AG09319 (cell line): ENCODE data around the gene RBM45.

ENCODE experiments used
- DNase-seq: peaks from one replicate; pipeline ENCODE4 v3.0.0-alpha.2; 2010; ENCODE audit warnings: low read depth; ENCODE audit errors: extremely low read depth
- CTCF ChIP-seq: IDR thresholded peaks from 2 replicates; pipeline ENCODE4 v1.5.1; 2011; ENCODE audit warnings: low read depth, mild to moderate bottlenecking, inconsistent platforms, low read length, moderate library complexity

RBM45 gene

GRCh38 chr2:178125125-178125524, 12.9 kb downstream of the RBM45 start:
- no peak for TF ChIP-seq CTCF

DNA sequence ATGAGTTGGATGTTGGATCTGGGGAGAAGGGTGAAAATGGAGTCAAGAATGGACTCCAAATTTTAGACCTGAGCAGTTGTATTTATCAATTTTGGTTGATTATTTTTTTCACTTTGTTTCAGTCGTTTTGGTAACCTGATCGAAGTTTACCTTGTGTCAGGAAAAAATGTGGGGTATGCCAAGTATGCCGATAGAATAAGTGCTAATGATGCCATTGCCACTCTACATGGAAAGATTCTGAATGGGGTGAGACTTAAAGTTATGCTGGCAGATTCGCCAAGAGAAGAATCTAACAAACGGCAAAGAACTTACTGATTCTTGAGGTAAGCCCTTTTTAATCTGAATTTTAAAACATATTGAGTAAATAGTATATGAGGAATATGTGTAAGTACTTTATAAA, 13.6 kb downstream of the RBM45 start:
- TF ChIP-seq CTCF = no peak
- no peak for DNase-seq

More at GRCh38 chr2:178125125-178125524, 12.9 kb downstream of the RBM45 start:
- no peak for DNase-seq

GRCh38 chr2:178128836-178129630, 16.8 kb downstream of the RBM45 start:
- DNase-seq = no peak
- TF ChIP-seq CTCF = no peak

GRCh38 chr2:178136321-178137025, 24.2 kb downstream of the RBM45 start:
- DNase-seq = no peak
- TF ChIP-seq CTCF = no peak

DNA sequence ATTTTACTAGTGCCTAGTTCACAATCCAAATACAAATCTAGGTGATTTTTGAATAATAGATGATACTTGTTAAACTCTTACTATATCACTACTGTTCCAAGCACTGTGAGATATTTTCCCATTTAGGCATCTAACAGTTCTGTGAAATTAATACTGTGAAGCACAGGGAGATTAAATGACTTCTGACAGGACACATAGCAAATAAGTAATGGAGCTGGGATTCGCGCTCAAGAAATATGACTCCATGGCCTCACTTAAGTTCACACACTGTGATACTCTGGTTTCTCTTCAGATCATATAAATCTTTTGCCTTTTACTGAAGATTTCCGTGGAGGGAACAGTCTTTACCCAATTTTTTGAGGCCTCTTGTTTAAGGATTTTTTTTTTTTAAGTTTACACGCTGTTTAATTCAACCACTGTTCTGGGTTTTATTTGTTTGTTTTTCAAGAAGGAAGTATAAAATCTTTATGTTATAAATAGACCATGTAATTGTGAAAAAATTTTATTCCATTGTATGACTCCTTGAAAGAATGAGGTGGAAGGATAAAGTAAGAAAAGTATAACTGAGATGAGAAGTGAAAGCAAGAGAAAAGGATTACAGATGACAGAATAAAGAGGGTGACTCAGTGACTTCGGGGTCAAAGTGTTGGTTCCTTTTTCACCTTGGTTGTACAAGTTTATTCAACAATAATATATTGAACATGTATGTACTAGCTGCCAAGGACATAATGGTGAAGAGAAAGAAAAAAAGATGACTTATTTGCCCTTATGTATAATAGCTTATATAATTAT, 30.2 kb downstream of the RBM45 start:
- no peak for TF ChIP-seq CTCF
- no peak for DNase-seq

DNA sequence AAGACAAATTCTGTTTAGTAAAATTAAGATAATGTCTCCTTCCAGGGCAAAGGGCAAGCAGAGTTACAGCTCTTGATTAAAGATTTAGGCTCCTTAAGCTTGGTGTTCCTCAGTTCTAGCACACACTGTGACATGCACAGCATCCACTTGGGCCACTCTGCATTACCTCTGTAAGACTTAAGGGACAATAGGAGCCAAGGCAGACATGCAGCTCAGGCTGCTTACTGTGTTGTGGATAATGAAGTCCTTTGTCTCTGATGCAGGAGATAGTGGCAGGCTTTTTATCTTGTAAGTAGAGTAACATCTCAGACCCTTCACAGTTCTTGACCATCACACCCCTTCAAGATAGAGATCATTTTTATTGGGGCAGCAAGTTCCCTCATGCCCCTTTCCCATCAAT, 31.2 kb downstream of the RBM45 start:
- no peak for DNase-seq
- TF ChIP-seq CTCF = no peak
